GM12878 (cell line): ENCODE results near the gene BDNF. TPM values are rescaled to one million over a fixed set of nuclear protein-coding genes. Genes with fewer than 3 reads are reported as not detected.

Experiments
- ATAC-seq: fragments of 200-7000 bp; cut with Tn5 transposase; 3 replicates; pipeline ENCODE4 v1.9.1; 2020; ENCODE audit warnings: mild to moderate bottlenecking, moderate library complexity
- BruUV-seq: library from RNA; stranded (reverse); fragments of 400-500 nt; replicated peaks from 2 replicates; lab custom pipeline; 2021; lab: Mats Ljungman, UMichigan
- CTCF ChIA-PET: fragments of 300-600 bp; sonication (Branson Sonifier 250); formaldehyde crosslinking; extraction: SDS; loops from one replicate; lab custom pipeline; 2021; ENCODE audit warnings: inconsistent platforms; lab: Yijun Ruan, JAX
- POLR2A ChIA-PET: fragments of 350-600 bp; formaldehyde crosslinking; extraction: SDS; loops from one replicate; lab custom pipeline; 2021; ENCODE audit warnings: inconsistent platforms; lab: Charles Lee
- RAD21 ChIA-PET: fragments of 300-600 bp; sonication (Branson Sonifier 250); formaldehyde crosslinking; loops from one replicate; lab custom pipeline; 2023; ENCODE audit warnings: antibody characterized with exemption; ENCODE audit not compliant: unreplicated experiment; lab: Charles Lee
- SMC1A ChIA-PET: fragments of 300-600 bp; sonication (Branson Sonifier 250); formaldehyde crosslinking; loops from one replicate; lab custom pipeline; 2023; ENCODE audit not compliant: unreplicated experiment, uncharacterized antibody; lab: Charles Lee
- DNase-seq: peaks from one replicate; pipeline ENCODE4 v3.0.0-alpha.2; 2011; ENCODE audit warnings: low read depth, low spot score
- FAIRE-seq: peaks from 3 replicates; lab custom pipeline; 2011; peaks lifted over from hg19 to GRCh38; lab: Jason Lieb, UNC
- H2AFZ ChIP-seq: 2 replicates; pipeline ENCODE4 v1.6.0; 2011; ENCODE audit warnings: low read depth, low read length, control low read depth; ENCODE audit not compliant: control insufficient read depth
- H3K27ac ChIP-seq: 2 replicates; pipeline ENCODE4 v1.5.1; 2011; ENCODE audit warnings: control low read depth; ENCODE audit not compliant: control insufficient read depth, insufficient read depth
- H3K27me3 ChIP-seq, 2 experiments: replicated peaks in 1 of 2; 2 replicates each; pipeline versions ENCODE4 v1.6.0 to v1.6.1; 2011; ENCODE audit warnings: low read length in 1 of 2; ENCODE audit not compliant: control insufficient read depth in 2 of 2, insufficient read depth in 2 of 2
- H3K36me3 ChIP-seq, 2 experiments: 2 replicates each; pipeline ENCODE4 v1.5.1; 2011; ENCODE audit warnings: low read length in 1 of 2; ENCODE audit not compliant: control insufficient read depth in 2 of 2, insufficient read depth in 2 of 2
- H3K4me1 ChIP-seq: 2 replicates; pipeline ENCODE4 v1.6.1; 2011; ENCODE audit warnings: mild to moderate bottlenecking, low read length, moderate library complexity, mixed read lengths; ENCODE audit not compliant: control insufficient read depth, insufficient read depth
- H3K4me2 ChIP-seq: 2 replicates; pipeline ENCODE4 v1.6.0; 2011; ENCODE audit warnings: control low read depth; ENCODE audit not compliant: control insufficient read depth, insufficient read depth
- H3K4me3 ChIP-seq: fragments of 200-600 bp; sonication (generic); 2 replicates; pipeline ENCODE4 v1.5.1; 2016
- H3K79me2 ChIP-seq: 2 replicates; pipeline ENCODE4 v1.6.0; 2011; ENCODE audit warnings: low read length; ENCODE audit not compliant: control insufficient read depth, insufficient read depth
- H3K9ac ChIP-seq: 2 replicates; pipeline ENCODE4 v1.8.0; 2011; ENCODE audit warnings: low read length, control low read depth, mixed read lengths; ENCODE audit not compliant: control insufficient read depth, insufficient read depth
- H3K9me3 ChIP-seq: replicated peaks from 3 replicates; pipeline ENCODE4 v1.5.1; 2011; ENCODE audit warnings: mild to moderate bottlenecking, low read length; ENCODE audit not compliant: control insufficient read depth, insufficient read depth
- H4K20me1 ChIP-seq: 2 replicates; pipeline ENCODE4 v1.6.0; 2011; ENCODE audit not compliant: control insufficient read depth, insufficient read depth
- BCL11A ChIP-seq: IDR thresholded peaks from 2 replicates; pipeline ENCODE4 v1.6.1; 2011; ENCODE audit warnings: low read depth, low read length
- IRF4 ChIP-seq: IDR thresholded peaks from 2 replicates; pipeline ENCODE4 v1.6.1; 2011; ENCODE audit warnings: low read depth, low read length
- MEF2B ChIP-seq: fragments of 450-650 bp; IDR thresholded peaks from 2 replicates; pipeline ENCODE4 v1.6.1; 2018; ENCODE audit warnings: mild to moderate bottlenecking, moderate library complexity; ENCODE audit not compliant: partially characterized antibody, poor library complexity, severe bottlenecking
- MTA2 ChIP-seq: fragments of 450-650 bp; IDR thresholded peaks from 2 replicates; pipeline ENCODE4 v1.6.1; 2016; ENCODE audit warnings: low read depth, mild to moderate bottlenecking, moderate library complexity
- MTA3 ChIP-seq: IDR thresholded peaks from 2 replicates; pipeline ENCODE4 v1.6.1; 2012; ENCODE audit warnings: low read length, inconsistent platforms, borderline replicate concordance
- RELA ChIP-seq: fragments of 450-650 bp; IDR thresholded peaks from 2 replicates; pipeline ENCODE4 v1.8.0; 2014; ENCODE audit warnings: borderline replicate concordance; ENCODE audit not compliant: partially characterized antibody
- WGBS: methylation state at CpG from one replicate; pipeline ENCODE4 v1.1.6; 2016; ENCODE audit warnings: low lambda C conversion rate; ENCODE audit not compliant: insufficient replicate concordance, insufficient coverage; ENCODE audit errors: missing lambda C conversion rate; 5-methylcytosine and 5-hydroxymethylcytosine counted together
- in situ Hi-C: fragments of 300-500 bp; cut with MboI; formaldehyde crosslinking; loops from 9 replicates; pipeline ENCODE4 v1.14.3; 2018; ENCODE audit warnings: mixed read lengths
- intact Hi-C: fragments of 100-400 bp; cut with micrococcal nuclease; formaldehyde crosslinking; loops from one replicate; pipeline ENCODE4 v1.14.2; 2022; ENCODE audit not compliant: unreplicated experiment
- polyA plus RNA-seq, 11 experiments: library from polyadenylated mRNA; depleted of rRNA in 4 of 11; unstranded in 6 of 11; stranded (reverse) in 5 of 11; fragments of >200 nt; fragmentation: Nextera tagmentation in 4 of 11; fragmentation: Illumina TruSeq in 1 of 11; extraction: Ambion mirVana in 4 of 11; extraction: Trizol in 1 of 11; gene quantifications; 1 replicate in 1 of 11; 2 replicates in 10 of 11; pipeline versions ENCODE4 v1.2.1 to v1.2.3, GENCODE V29; 2011 to 2016; ENCODE audit warnings: inconsistent platforms in 2 of 11, missing spikeins in 2 of 11, low read depth in 1 of 11
- total RNA-seq, 4 experiments: library from RNA; depleted of rRNA in 3 of 4; stranded (reverse); fragments of >200 nt in 3 of 4; fragmentation: Illumina TruSeq in 1 of 4; extraction: Trizol in 1 of 4; gene quantifications; 2 replicates each; pipeline versions ENCODE4 v1.2.1 to v1.2.3, GENCODE V29; 2013 to 2021
- TF ChIP-seq, protein P1 (sequence below): IDR thresholded peaks from 2 replicates; pipeline ENCODE4 v1.6.1; 2012; ENCODE audit warnings: improper control_type of control experiment, low read depth, low read length; ENCODE audit not compliant: insufficient replicate concordance
- TF ChIP-seq, protein P2 (sequence below): fragments of 450-650 bp; IDR thresholded peaks from 2 replicates; pipeline ENCODE4 v1.6.1; 2017; ENCODE audit warnings: borderline replicate concordance
- TF ChIP-seq, protein P3 (sequence below): fragments of 450-650 bp; formaldehyde crosslinking; IDR thresholded peaks from 2 replicates; pipeline ENCODE4 v1.4.0; 2020; ENCODE audit warnings: mild to moderate bottlenecking, moderate library complexity

BDNF gene
- total and polyA plus RNA-seq, 10 of the 15 experiments (the other 5 are each of a cell fraction or from before 2014, with no cell fraction given) = 0.02 to 0.24 (median 0.06) TPM; not detected in 2

DNA sequence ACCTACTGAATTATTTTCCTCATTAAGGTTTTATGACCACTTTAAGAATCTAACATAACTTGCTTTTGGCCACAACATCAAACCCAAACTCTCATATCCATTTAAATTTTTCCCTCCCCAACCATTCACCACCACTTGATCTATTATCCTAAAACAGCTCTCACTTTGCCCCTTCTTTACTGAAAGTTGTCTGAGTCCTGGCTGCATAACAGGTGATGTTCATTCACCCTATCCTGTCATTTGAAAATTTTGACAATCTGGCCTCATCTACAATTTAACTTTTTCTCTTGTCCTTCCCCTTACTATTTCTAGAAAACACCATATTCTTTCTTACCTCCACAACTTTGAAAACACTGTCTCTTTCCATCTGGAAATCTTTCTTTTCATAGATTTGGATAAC lies 89.3 kb downstream of the BDNF start (continued):
- TF ChIP-seq MEF2B = no peak
- TF ChIP-seq BCL11A = no peak

DNA sequence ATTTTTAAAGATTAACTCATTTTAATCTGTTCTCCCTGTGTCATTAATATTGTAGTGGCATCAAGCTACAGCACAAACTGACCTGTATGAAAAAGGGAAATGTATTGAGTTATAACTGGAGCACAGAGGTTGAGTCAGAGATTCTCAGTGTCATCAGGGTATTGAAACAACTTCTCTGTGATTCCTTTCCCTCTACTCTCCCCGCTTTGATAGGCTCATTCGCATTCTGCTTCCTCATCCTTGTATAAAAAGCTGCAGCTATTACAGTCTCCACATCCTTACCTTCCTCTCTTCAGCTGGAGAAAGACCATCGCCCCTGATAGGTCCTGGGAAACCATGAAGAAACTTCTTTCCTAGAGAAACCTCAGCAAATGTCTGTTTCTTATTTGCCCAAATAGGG lies 90.0 kb downstream of the BDNF start:
- no peaks in the 10 kb centered on the region for H3K79me2 ChIP-seq
- no peaks in the 10 kb centered on the region for H3K27me3 ChIP-seq
- H3K4me3 ChIP-seq = no peak overlapping the region
- no peaks in the 10 kb centered on the region for H3K4me1 ChIP-seq
- no peak overlapping the region for H2AFZ ChIP-seq
- no peak overlapping the region for H3K27ac ChIP-seq
- DNase-seq = no peak
- intact Hi-C loops = no loop called here
- no peaks in the 10 kb centered on the region for H4K20me1 ChIP-seq
- FAIRE-seq = no peak
- no peaks in the 10 kb centered on the region for H3K9me3 ChIP-seq
- SMC1A ChIA-PET = no interaction called here
- ATAC-seq = no peak
- POLR2A ChIA-PET = no interaction called here
- no TSS peak for BruUV-seq
- RAD21 ChIA-PET = no interaction called here
- no peak overlapping the region for H3K9ac ChIP-seq
- CTCF ChIA-PET = no interaction called here
- in situ Hi-C loops = no loop called here
- no peak overlapping the region for H3K4me2 ChIP-seq
- no peaks in the 10 kb centered on the region for H3K36me3 ChIP-seq
- WGBS = 14% methylated on average over 3 of the region's 3 CpGs
- TF ChIP-seq RELA (no peak), IRF4 (no peak), MTA3 (no peak), MTA2 (no peak)
- TF ChIP-seq, protein P1, sequence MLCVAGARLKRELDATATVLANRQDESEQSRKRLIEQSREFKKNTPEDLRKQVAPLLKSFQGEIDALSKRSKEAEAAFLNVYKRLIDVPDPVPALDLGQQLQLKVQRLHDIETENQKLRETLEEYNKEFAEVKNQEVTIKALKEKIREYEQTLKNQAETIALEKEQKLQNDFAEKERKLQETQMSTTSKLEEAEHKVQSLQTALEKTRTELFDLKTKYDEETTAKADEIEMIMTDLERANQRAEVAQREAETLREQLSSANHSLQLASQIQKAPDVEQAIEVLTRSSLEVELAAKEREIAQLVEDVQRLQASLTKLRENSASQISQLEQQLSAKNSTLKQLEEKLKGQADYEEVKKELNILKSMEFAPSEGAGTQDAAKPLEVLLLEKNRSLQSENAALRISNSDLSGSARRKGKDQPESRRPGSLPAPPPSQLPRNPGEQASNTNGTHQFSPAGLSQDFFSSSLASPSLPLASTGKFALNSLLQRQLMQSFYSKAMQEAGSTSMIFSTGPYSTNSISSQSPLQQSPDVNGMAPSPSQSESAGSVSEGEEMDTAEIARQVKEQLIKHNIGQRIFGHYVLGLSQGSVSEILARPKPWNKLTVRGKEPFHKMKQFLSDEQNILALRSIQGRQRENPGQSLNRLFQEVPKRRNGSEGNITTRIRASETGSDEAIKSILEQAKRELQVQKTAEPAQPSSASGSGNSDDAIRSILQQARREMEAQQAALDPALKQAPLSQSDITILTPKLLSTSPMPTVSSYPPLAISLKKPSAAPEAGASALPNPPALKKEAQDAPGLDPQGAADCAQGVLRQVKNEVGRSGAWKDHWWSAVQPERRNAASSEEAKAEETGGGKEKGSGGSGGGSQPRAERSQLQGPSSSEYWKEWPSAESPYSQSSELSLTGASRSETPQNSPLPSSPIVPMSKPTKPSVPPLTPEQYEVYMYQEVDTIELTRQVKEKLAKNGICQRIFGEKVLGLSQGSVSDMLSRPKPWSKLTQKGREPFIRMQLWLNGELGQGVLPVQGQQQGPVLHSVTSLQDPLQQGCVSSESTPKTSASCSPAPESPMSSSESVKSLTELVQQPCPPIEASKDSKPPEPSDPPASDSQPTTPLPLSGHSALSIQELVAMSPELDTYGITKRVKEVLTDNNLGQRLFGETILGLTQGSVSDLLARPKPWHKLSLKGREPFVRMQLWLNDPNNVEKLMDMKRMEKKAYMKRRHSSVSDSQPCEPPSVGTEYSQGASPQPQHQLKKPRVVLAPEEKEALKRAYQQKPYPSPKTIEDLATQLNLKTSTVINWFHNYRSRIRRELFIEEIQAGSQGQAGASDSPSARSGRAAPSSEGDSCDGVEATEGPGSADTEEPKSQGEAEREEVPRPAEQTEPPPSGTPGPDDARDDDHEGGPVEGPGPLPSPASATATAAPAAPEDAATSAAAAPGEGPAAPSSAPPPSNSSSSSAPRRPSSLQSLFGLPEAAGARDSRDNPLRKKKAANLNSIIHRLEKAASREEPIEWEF = no peak
- TF ChIP-seq, protein P2, sequence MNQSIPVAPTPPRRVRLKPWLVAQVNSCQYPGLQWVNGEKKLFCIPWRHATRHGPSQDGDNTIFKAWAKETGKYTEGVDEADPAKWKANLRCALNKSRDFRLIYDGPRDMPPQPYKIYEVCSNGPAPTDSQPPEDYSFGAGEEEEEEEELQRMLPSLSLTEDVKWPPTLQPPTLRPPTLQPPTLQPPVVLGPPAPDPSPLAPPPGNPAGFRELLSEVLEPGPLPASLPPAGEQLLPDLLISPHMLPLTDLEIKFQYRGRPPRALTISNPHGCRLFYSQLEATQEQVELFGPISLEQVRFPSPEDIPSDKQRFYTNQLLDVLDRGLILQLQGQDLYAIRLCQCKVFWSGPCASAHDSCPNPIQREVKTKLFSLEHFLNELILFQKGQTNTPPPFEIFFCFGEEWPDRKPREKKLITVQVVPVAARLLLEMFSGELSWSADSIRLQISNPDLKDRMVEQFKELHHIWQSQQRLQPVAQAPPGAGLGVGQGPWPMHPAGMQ = no peak
- TF ChIP-seq, protein P3, sequence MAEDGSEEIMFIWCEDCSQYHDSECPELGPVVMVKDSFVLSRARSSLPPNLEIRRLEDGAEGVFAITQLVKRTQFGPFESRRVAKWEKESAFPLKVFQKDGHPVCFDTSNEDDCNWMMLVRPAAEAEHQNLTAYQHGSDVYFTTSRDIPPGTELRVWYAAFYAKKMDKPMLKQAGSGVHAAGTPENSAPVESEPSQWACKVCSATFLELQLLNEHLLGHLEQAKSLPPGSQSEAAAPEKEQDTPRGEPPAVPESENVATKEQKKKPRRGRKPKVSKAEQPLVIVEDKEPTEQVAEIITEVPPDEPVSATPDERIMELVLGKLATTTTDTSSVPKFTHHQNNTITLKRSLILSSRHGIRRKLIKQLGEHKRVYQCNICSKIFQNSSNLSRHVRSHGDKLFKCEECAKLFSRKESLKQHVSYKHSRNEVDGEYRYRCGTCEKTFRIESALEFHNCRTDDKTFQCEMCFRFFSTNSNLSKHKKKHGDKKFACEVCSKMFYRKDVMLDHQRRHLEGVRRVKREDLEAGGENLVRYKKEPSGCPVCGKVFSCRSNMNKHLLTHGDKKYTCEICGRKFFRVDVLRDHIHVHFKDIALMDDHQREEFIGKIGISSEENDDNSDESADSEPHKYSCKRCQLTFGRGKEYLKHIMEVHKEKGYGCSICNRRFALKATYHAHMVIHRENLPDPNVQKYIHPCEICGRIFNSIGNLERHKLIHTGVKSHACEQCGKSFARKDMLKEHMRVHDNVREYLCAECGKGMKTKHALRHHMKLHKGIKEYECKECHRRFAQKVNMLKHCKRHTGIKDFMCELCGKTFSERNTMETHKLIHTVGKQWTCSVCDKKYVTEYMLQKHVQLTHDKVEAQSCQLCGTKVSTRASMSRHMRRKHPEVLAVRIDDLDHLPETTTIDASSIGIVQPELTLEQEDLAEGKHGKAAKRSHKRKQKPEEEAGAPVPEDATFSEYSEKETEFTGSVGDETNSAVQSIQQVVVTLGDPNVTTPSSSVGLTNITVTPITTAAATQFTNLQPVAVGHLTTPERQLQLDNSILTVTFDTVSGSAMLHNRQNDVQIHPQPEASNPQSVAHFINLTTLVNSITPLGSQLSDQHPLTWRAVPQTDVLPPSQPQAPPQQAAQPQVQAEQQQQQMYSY = no peak
